K562 (cell line): ENCODE measurements around the gene RUNDC1. TPM values are rescaled to one million over a fixed set of nuclear protein-coding genes. Genes with fewer than 3 reads are reported as not detected.

Experiments used
- ATAC-seq: fragments of 200-7000 bp; cut with Tn5 transposase; 3 replicates; pipeline ENCODE4 v1.9.1; 2020; ENCODE audit warnings: moderate library complexity
- BruUV-seq: library from RNA; stranded (reverse); fragments of 400-500 nt; replicated peaks from 2 replicates; lab custom pipeline; 2021; lab: Mats Ljungman, UMichigan
- CTCF ChIA-PET: fragments of 300-600 bp; formaldehyde crosslinking; extraction: SDS; loops from one replicate; lab custom pipeline; 2021; ENCODE audit warnings: low intra/inter-chr PET ratio; lab: Yijun Ruan, JAX
- POLR2A ChIA-PET: fragments of 300-600, 350-650 bp; sonication (Branson Sonifier 250); formaldehyde crosslinking; extraction: SDS; loops from one replicate; lab custom pipeline; 2021; ENCODE audit warnings: antibody characterized with exemption, inconsistent platforms; lab: Yijun Ruan, JAX
- DNase-seq, 4 experiments: peaks; one replicate each; pipeline versions ENCODE4 v3.0.0 to v3.0.0-alpha.2; 2011 to 2018; ENCODE audit warnings: low spot score in 3 of 4, mixed read lengths in 3 of 4; ENCODE audit errors: extremely low read depth in 1 of 4
- FAIRE-seq: peaks from 2 replicates; lab custom pipeline; 2011; peaks lifted over from hg19 to GRCh38; lab: Jason Lieb, UNC
- H2AFZ ChIP-seq: 2 replicates; pipeline ENCODE4 v1.6.0; 2011; ENCODE audit warnings: low read depth, low read length, control low read depth, inconsistent platforms
- H3K27ac ChIP-seq: fragments of 200-600 bp; 3 replicates; pipeline ENCODE4 v1.8.0; 2011; ENCODE audit warnings: low read depth, mild to moderate bottlenecking, control low read depth, inconsistent platforms, low read length, moderate library complexity, mixed read lengths; ENCODE audit errors: extremely low read depth
- H3K27me3 ChIP-seq, 2 experiments: fragments of 300-600 bp in 1 of 2; 2 replicates in 1 of 2; 3 replicates in 1 of 2; pipeline versions ENCODE4 v1.6.0 to v1.8.0; 2011; ENCODE audit warnings: inconsistent platforms in 2 of 2, low read length in 2 of 2, mild to moderate bottlenecking in 1 of 2, mixed read lengths in 1 of 2, moderate library complexity in 1 of 2; ENCODE audit not compliant: control insufficient read depth in 2 of 2, insufficient read depth in 2 of 2
- H3K36me3 ChIP-seq: fragments of 300-600 bp; 3 replicates; pipeline ENCODE4 v1.8.0; 2011; ENCODE audit warnings: mild to moderate bottlenecking, low read length, inconsistent platforms; ENCODE audit not compliant: control insufficient read depth, insufficient read depth
- H3K4me1 ChIP-seq, 2 experiments: fragments of 200-600 bp in 1 of 2; replicated peaks in 1 of 2; 2 replicates in 1 of 2; 3 replicates in 1 of 2; pipeline versions ENCODE4 v1.5.1 to v1.8.0; 2011; ENCODE audit warnings: inconsistent platforms in 2 of 2, low read length in 2 of 2, mild to moderate bottlenecking in 1 of 2, mixed read lengths in 1 of 2, moderate library complexity in 1 of 2; ENCODE audit not compliant: control insufficient read depth in 2 of 2, insufficient read depth in 2 of 2
- H3K4me2 ChIP-seq: 2 replicates; pipeline ENCODE4 v1.6.1; 2011; ENCODE audit warnings: low read length, control low read depth, inconsistent platforms, mixed read lengths; ENCODE audit not compliant: insufficient read depth
- H3K4me3 ChIP-seq: fragments of 200-600 bp; sonication (generic), shearing (Covaris generic); 2 replicates; pipeline ENCODE4 v1.5.1; 2016; ENCODE audit warnings: control low read depth, inconsistent platforms
- H3K79me2 ChIP-seq: fragments of 200-600 bp; 3 replicates; pipeline ENCODE4 v1.8.0; 2011; ENCODE audit warnings: low read length, inconsistent platforms; ENCODE audit not compliant: control insufficient read depth, insufficient read depth
- H3K9ac ChIP-seq, 2 experiments: 2 replicates each; pipeline versions ENCODE4 v1.6.0 to v1.6.1; 2011; ENCODE audit warnings: low read depth in 2 of 2, low read length in 2 of 2, control low read depth in 1 of 2, inconsistent platforms in 1 of 2, mild to moderate bottlenecking in 1 of 2, mixed read lengths in 1 of 2; ENCODE audit not compliant: insufficient read depth in 1 of 2
- H3K9me1 ChIP-seq: one replicate; pipeline ENCODE4 v1.6.0; 2011; ENCODE audit warnings: inconsistent platforms, mild to moderate bottlenecking, low read length, moderate library complexity; ENCODE audit not compliant: control insufficient read depth, insufficient read depth
- H3K9me3 ChIP-seq: replicated peaks from 2 replicates; pipeline ENCODE4 v1.5.1; 2011; ENCODE audit warnings: low read depth, low read length, inconsistent platforms; ENCODE audit not compliant: control insufficient read depth, insufficient read depth
- H4K20me1 ChIP-seq: replicated peaks from 2 replicates; pipeline ENCODE4 v1.6.1; 2011; ENCODE audit warnings: low read length, inconsistent platforms, mixed read lengths; ENCODE audit not compliant: control insufficient read depth, insufficient read depth
- BMI1 ChIP-seq: fragments of 150-350 bp; IDR thresholded peaks from 2 replicates; pipeline ENCODE4 v1.6.1; 2014; ENCODE audit warnings: low read length
- CSDE1 ChIP-seq, 2 experiments: fragments of 450-650 bp; IDR thresholded peaks; 2 replicates each; pipeline ENCODE4 v1.6.1; 2016; ENCODE audit warnings: mild to moderate bottlenecking in 1 of 2
- E2F8 ChIP-seq: fragments of 450-650 bp; IDR thresholded peaks from 2 replicates; pipeline ENCODE4 v1.7.1; 2018; ENCODE audit warnings: mild to moderate bottlenecking, low read depth; ENCODE audit not compliant: partially characterized antibody
- ESRRA ChIP-seq: fragments of 450-650 bp; IDR thresholded peaks from 2 replicates; pipeline ENCODE4 v1.6.1; 2014; ENCODE audit warnings: low read depth, mild to moderate bottlenecking, moderate library complexity, borderline replicate concordance
- MBD2 ChIP-seq: sonication (generic); IDR thresholded peaks from 2 replicates; pipeline ENCODE4 v1.6.1; 2016; ENCODE audit warnings: low read depth, borderline replicate concordance
- MED1 ChIP-seq: sonication (generic); formaldehyde crosslinking; IDR thresholded peaks from 2 replicates; pipeline ENCODE4 v1.8.1; 2023; ENCODE audit warnings: missing genetic modification reagents, borderline replicate concordance
- MXI1 ChIP-seq: IDR thresholded peaks from 2 replicates; pipeline ENCODE4 v1.6.1; 2011; ENCODE audit warnings: low read depth, mild to moderate bottlenecking, improper control_type of control experiment, low read length
- NUFIP1 ChIP-seq: fragments of 450-650 bp; IDR thresholded peaks from 2 replicates; pipeline ENCODE4 v1.6.1; 2018; ENCODE audit not compliant: partially characterized antibody
- TCF7L2 ChIP-seq: fragments of 150-350 bp; IDR thresholded peaks from 2 replicates; pipeline ENCODE4 v1.6.1; 2016; ENCODE audit warnings: low read depth, mild to moderate bottlenecking, low read length, moderate library complexity
- TCFL5 ChIP-seq: fragments of 250-450 bp; sonication (Bioruptor Pico); conservative IDR thresholded peaks from 2 replicates; pipeline ENCODE4 v1.6.1; 2021; ENCODE audit warnings: mild to moderate bottlenecking, moderate library complexity, matching md5 sums
- USF1 ChIP-seq: sonication (generic); formaldehyde crosslinking; IDR thresholded peaks from 2 replicates; pipeline ENCODE4 v1.9.0; 2022; ENCODE audit warnings: mild to moderate bottlenecking, missing genetic modification reagents
- ZBTB5 ChIP-seq: fragments of 450-650 bp; IDR thresholded peaks from 2 replicates; pipeline ENCODE4 v1.6.1; 2017; ENCODE audit warnings: antibody characterized with exemption
- ZFP1 ChIP-seq: fragments of 450-650 bp; formaldehyde crosslinking; IDR thresholded peaks from 2 replicates; pipeline ENCODE4 v1.4.0; 2020; ENCODE audit warnings: mild to moderate bottlenecking, mixed read lengths
- ZNF24 ChIP-seq: fragments of 450-650 bp; IDR thresholded peaks from 2 replicates; pipeline ENCODE4 v1.6.1; 2016
- ZNF511 ChIP-seq: sonication (generic); formaldehyde crosslinking; IDR thresholded peaks from 2 replicates; pipeline ENCODE4 v1.8.0; 2022; ENCODE audit warnings: mild to moderate bottlenecking, missing genetic modification reagents
- ZNF780A ChIP-seq: fragments of 250-450 bp; sonication (Bioruptor Pico); IDR thresholded peaks from 2 replicates; pipeline ENCODE4 v1.5.0; 2021; ENCODE audit warnings: mild to moderate bottlenecking
- WGBS: fragments of 100-300 bp; shearing (Covaris generic); methylation state at CpG from one replicate; pipeline ENCODE4 v1.1.6; 2016; ENCODE audit warnings: low coverage, mixed read lengths; ENCODE audit not compliant: insufficient coverage; ENCODE audit errors: missing lambda C conversion rate; 5-methylcytosine and 5-hydroxymethylcytosine counted together
- in situ Hi-C: fragments of 300-500 bp; cut with MboI; formaldehyde crosslinking; loops from 4 replicates; pipeline ENCODE4 v1.15.0; 2018; ENCODE audit warnings: inconsistent platforms, mixed read lengths
- intact Hi-C: fragments of 100-400 bp; cut with micrococcal nuclease; formaldehyde crosslinking; loops from 2 replicates; pipeline ENCODE4 v1.14.2; 2022
- polyA plus RNA-seq, 8 experiments: library from polyadenylated mRNA; depleted of rRNA in 4 of 8; stranded (reverse) in 5 of 8; unstranded in 3 of 8; fragments of >200 nt; fragmentation: Nextera tagmentation in 2 of 8; fragmentation: Illumina TruSeq in 1 of 8; extraction: Ambion mirVana in 2 of 8; extraction: Trizol in 1 of 8; gene quantifications; 2 replicates each; pipeline versions ENCODE4 v1.2.1 to v1.2.3, GENCODE V29; 2011 to 2014; ENCODE audit warnings: inconsistent platforms in 1 of 8, missing spikeins in 1 of 8
- total RNA-seq, 7 experiments: library from RNA; depleted of rRNA in 6 of 7; stranded (reverse); fragments of >200 nt in 6 of 7; fragmentation: Illumina TruSeq in 2 of 7; extraction: Trizol in 2 of 7; gene quantifications; 2 replicates each; pipeline versions ENCODE4 v1.2.1 to v1.2.3, GENCODE V29; 2011 to 2021; ENCODE audit warnings: low replicate concordance in 1 of 7

The RUNDC1 gene
- total and polyA plus RNA-seq, 9 of the 15 experiments (the other 6 are each of a cell fraction or from before 2014, with no cell fraction given), result 3.4 to 12.6 (median 9.4) TPM

- Histone ChIP-seq H3K4me3 (no peak overlapping the region), H3K9ac (peak overlapping the region in 1 of 2 experiments; percentile 41; a peak in 1 of 4 replicates), H2AFZ (no peak overlapping the region), H4K20me1 (peaks cover 10% of the 10 kb centered on the region; the same call in 1 of the 2 replicates), H3K36me3 (peaks cover 54% of the 10 kb centered on the region; the same call in 2 of the 3 replicates), H3K9me1 (peaks cover 10% of the 10 kb centered on the region), H3K27me3 (no peaks in the 10 kb centered on the region), H3K27ac (no peak overlapping the region; the same call in 2 of the 3 replicates), H3K79me2 (peaks cover 40% of the 10 kb centered on the region), H3K9me3 (no peaks in the 10 kb centered on the region), H3K4me1 (peaks cover 34 to 51% of the 10 kb centered on the region in 2 experiments), H3K4me2 (no peak overlapping the region; the same call in 1 of the 2 replicates)
- DNase-seq (no peak), ATAC-seq (no peak), FAIRE-seq (no peak)
- intact Hi-C loops (no loop called here), in situ Hi-C loops (loop anchor here (10.0 kb wide), 1 partner anchor 297 kb away; no protein-coding TSS in a partner anchor)
- 82% methylated on average over 19 of the region's 19 CpGs for WGBS
- CTCF ChIA-PET, result no interaction called here
- no TSS peak for BruUV-seq
- POLR2A ChIA-PET, result interaction anchor here (1.2 to 6.7 kb wide), 4 partner anchors 8 to 298 kb away, joined by 3 to 79 read pairs (median 4); partner anchors contain the start of gene RPL27
- peak; percentile 68; the same call in 1 of the 2 replicates for TF ChIP-seq ZNF24
- no peak for TF ChIP-seq MBD2
- no peak for TF ChIP-seq TCFL5 (CRISPR knock-in tag)
- no peak for TF ChIP-seq NUFIP1
- no peak for TF ChIP-seq MED1 (CRISPR knock-in tag)
- TF ChIP-seq ZNF780A, result no peak
- TF ChIP-seq ZBTB5, result no peak
- no peak for TF ChIP-seq ESRRA
- TF ChIP-seq ZFP1, result no peak
- peak in 1 of 2 experiments; percentile 48; a peak in 1 of 4 replicates for TF ChIP-seq CSDE1 (IDR thresholded peaks at IDR 0.05)
- no peak for TF ChIP-seq ZNF511 (CRISPR knock-in tag)
- peak; percentile 48; the same call in 1 of the 2 replicates for TF ChIP-seq BMI1
- peak; percentile 39; the same call in 1 of the 2 replicates for TF ChIP-seq MXI1
- no peak for TF ChIP-seq TCF7L2
- TF ChIP-seq E2F8, result no peak
- TF ChIP-seq USF1 (CRISPR knock-in tag), result no peak
Measured at GRCh38 chr17:43018008-43018853, 37.9 kb downstream of the RUNDC1 start.
